HG02763 (cell line): ENCODE measurements around the gene SNX9.

Experiments
- ATAC-seq: cut with Tn5 transposase; IDR thresholded peaks from one replicate; pipeline ENCODE4 v1.9.1; 2021; ENCODE audit warnings: mild to moderate bottlenecking, moderate library complexity; ENCODE audit not compliant: unreplicated experiment

SNX9 gene

GRCh38 chr6:157989541-157990289 lies 166.7 kb downstream of the SNX9 start:
- no peak for ATAC-seq

- no peak for ATAC-seq
These were observed 167.4 kb downstream of the SNX9 start for GRCh38 chr6:157990321-157991066.

DNA sequence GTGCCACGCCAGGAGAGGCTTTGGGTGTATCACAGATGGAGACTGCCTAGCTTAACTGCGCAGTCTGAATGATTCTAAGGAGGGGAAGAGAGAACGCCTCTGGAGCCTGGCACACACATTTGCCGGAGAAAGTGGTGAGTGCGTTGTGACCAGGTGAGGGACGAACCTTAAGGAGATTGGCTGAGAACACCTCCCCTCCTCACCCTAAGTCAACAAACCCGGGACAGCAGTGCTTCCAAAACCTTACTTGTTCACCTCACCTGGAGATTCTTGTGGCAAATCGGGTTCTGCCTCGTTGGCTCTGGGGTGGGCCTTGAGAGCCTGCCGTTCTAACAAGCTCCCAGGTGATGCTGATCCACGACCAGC lies 168.0 kb downstream of the SNX9 start:
- ATAC-seq = no peak

GRCh38 chr6:157993076-157993475 lies 170.0 kb downstream of the SNX9 start:
- ATAC-seq = no peak

DNA sequence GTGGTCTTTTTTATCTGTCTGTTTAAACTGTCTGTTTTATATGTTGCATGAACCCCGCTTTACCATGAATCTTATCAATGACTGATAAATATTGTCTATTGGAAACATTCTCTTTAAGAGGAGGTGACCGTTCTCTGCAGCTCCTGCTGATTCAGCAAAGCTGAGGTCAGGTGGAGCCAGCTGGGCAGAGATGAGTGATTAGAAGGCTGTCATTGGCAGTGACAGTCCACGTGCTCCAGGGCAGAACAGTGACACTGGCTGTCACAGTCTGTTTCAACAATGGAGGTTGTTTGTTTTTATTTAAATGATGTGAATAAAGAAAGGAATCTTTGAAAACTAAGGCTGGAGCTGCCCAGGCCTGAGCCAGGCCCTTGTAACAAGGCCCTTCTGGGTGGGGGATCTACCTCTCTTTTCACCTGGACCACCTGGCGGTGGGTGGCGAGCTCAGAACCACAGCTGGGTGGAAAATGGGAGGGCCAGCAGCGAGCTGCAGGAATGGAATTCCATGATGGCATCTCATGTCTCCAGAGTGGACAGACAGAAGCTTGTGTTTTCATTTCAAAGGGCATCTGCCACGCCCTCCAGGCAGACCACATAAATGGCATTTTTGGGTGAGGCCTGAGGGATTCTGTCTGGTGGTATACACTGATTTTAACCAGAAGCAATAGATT lies 171.2 kb downstream of the SNX9 start:
- ATAC-seq = no peak
